Stimulated activated CD8-positive, alpha-beta memory T cell treated with anti-CD3 and anti-CD28 coated beads, Interleukin-12 subunit alpha, Interleukin-12 subunit beta, amount 100 ng/mL, for 24 hours (primary cell): ENCODE data around the gene FNDC4.
"Not testable (repeated sequence)": the region's sequence is repeated elsewhere in the genome, so short reads cannot be mapped to it uniquely, and the experiment has no call there.

Experiments used
- DNase-seq: peaks from one replicate; pipeline ENCODE4 v3.0.0-alpha.2; 2020; ENCODE audit errors: extremely low read depth

Gene FNDC4

GRCh38 chr2:27494944-27495554 lies at the start of gene FNDC4:
Gene FNDC4 (minus strand): TSS chr2:27495200. CDS start chr2:27494679, 521 bp downstream.
- DNase-seq, result no peak

GRCh38 chr2:27544143-27544821 lies 49.3 kb upstream of the FNDC4 start:
- no peak for DNase-seq

- DNase-seq, result not testable (repeated sequence)
Measured at GRCh38 chr2:27539649-27540048, 44.6 kb upstream of the FNDC4 start.

- not testable (repeated sequence) for DNase-seq
Measured at GRCh38 chr2:27538839-27539450, 43.9 kb upstream of the FNDC4 start.

- no peak for DNase-seq
Measured at GRCh38 chr2:27537287-27537686, 42.3 kb upstream of the FNDC4 start.

- DNase-seq, result no peak
Measured at GRCh38 chr2:27531983-27532382, 37.0 kb upstream of the FNDC4 start.

GRCh38 chr2:27527182-27527581 lies 32.2 kb upstream of the FNDC4 start:
- no peak for DNase-seq

GRCh38 chr2:27522400-27522945 lies 27.5 kb upstream of the FNDC4 start:
- no peak for DNase-seq

GRCh38 chr2:27520316-27520715 lies 25.3 kb upstream of the FNDC4 start:
- no peak for DNase-seq

GRCh38 chr2:27518782-27519113 lies 23.7 kb upstream of the FNDC4 start:
- DNase-seq, result no peak

GRCh38 chr2:27518113-27518781 lies 23.2 kb upstream of the FNDC4 start:
- DNase-seq, result no peak

GRCh38 chr2:27509326-27509725 lies 14.3 kb upstream of the FNDC4 start:
- DNase-seq, result no peak

GRCh38 chr2:27507293-27507692 lies 12.3 kb upstream of the FNDC4 start:
- no peak for DNase-seq

GRCh38 chr2:27506587-27506986 lies 11.6 kb upstream of the FNDC4 start:
- no peak for DNase-seq

- no peak for DNase-seq
Measured at GRCh38 chr2:27502142-27502541, 7.1 kb upstream of the FNDC4 start.

- no peak for DNase-seq
Measured at GRCh38 chr2:27501042-27501441, 6.0 kb upstream of the FNDC4 start.

- DNase-seq, result no peak
Measured at GRCh38 chr2:27498975-27499374, 4.0 kb upstream of the FNDC4 start.

GRCh38 chr2:27497288-27497627 lies 2.3 kb upstream of the FNDC4 start:
- DNase-seq, result no peak

- DNase-seq, result no peak
Measured at GRCh38 chr2:27496357-27497287, 1.6 kb upstream of the FNDC4 start, which contains the start of gene GCKR. Gene GCKR (plus strand): TSS chr2:27496839. CDS start chr2:27496905, 66 bp downstream.

GRCh38 chr2:27495840-27496356 lies 898 bp upstream of the FNDC4 start:
- no peak for DNase-seq

- DNase-seq, result no peak
Measured at GRCh38 chr2:27494284-27494943, 586 bp downstream of the FNDC4 start.
